HG03520 (cell line): ENCODE data around the gene PTPRQ.
"Not testable (repeated sequence)": the region's sequence is repeated elsewhere in the genome, so short reads cannot be mapped to it uniquely, and the experiment has no call there.

Experiments used
- ATAC-seq: cut with Tn5 transposase; IDR thresholded peaks from one replicate; pipeline ENCODE4 v1.9.1; 2021; ENCODE audit warnings: mild to moderate bottlenecking, moderate library complexity; ENCODE audit not compliant: unreplicated experiment

The PTPRQ gene, protein sequence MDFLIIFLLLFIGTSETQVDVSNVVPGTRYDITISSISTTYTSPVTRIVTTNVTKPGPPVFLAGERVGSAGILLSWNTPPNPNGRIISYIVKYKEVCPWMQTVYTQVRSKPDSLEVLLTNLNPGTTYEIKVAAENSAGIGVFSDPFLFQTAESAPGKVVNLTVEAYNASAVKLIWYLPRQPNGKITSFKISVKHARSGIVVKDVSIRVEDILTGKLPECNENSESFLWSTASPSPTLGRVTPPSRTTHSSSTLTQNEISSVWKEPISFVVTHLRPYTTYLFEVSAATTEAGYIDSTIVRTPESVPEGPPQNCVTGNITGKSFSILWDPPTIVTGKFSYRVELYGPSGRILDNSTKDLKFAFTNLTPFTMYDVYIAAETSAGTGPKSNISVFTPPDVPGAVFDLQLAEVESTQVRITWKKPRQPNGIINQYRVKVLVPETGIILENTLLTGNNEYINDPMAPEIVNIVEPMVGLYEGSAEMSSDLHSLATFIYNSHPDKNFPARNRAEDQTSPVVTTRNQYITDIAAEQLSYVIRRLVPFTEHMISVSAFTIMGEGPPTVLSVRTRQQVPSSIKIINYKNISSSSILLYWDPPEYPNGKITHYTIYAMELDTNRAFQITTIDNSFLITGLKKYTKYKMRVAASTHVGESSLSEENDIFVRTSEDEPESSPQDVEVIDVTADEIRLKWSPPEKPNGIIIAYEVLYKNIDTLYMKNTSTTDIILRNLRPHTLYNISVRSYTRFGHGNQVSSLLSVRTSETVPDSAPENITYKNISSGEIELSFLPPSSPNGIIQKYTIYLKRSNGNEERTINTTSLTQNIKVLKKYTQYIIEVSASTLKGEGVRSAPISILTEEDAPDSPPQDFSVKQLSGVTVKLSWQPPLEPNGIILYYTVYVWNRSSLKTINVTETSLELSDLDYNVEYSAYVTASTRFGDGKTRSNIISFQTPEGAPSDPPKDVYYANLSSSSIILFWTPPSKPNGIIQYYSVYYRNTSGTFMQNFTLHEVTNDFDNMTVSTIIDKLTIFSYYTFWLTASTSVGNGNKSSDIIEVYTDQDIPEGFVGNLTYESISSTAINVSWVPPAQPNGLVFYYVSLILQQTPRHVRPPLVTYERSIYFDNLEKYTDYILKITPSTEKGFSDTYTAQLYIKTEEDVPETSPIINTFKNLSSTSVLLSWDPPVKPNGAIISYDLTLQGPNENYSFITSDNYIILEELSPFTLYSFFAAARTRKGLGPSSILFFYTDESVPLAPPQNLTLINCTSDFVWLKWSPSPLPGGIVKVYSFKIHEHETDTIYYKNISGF (N-terminal part only)

DNA sequence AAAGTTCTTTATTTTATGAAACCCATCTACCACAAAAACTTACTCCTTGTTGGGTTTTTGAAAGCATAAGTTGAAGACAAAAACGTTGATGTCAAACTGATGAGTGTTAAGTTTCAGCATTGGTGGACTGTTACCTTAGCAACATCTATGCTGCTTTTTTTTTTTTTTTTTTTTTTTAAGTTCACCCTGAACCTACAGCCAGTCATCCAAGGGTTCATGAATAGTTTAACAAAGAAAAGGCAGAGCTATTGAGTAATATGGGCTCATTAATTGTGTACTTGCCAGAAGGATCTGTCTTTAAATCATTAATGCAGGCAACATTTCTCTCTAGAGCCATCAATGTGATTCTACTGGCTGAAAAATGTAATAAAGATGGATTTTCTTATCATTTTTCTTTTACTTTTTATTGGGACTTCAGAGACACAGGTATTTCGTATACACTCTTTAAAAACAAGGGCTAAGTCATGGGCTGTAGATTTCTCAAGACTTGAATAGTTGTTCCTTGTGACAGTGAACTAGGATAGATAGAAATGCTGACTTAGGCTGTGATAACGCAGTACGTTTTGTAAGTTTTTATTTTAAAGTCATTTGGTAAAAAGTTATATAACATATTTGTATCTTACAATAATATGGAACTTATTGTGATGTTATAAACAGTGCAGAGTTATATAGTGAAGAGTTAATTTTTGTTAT, at the start of gene PTPRQ:
TSS of gene PTPRQ (plus strand) at position 262 of the 693 bp plus-strand sequence. CDS start at position 373, 111 bp downstream.
- no peak for ATAC-seq

DNA sequence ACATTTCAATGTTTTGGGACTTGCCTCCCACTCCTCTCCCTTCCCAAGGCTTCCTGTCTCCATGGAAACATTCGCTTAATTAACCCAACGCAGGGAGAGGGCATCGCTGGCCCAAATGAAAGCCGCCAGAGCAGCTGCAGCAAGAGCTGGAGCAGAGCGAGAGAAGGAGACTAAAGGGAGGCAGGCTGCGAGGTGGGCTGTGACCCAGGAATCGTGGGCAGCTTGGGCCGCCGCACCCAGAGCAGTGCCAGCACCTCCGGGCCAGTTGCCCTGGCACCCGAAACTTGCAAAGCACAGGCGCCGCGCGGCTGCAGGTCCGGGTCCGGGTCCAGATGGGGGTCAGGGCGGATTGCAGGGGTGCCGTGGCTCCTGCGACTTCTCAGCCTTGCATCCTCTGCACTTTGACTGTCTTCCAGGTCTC, 43.5 kb upstream of the PTPRQ start:
- ATAC-seq: no peak

DNA sequence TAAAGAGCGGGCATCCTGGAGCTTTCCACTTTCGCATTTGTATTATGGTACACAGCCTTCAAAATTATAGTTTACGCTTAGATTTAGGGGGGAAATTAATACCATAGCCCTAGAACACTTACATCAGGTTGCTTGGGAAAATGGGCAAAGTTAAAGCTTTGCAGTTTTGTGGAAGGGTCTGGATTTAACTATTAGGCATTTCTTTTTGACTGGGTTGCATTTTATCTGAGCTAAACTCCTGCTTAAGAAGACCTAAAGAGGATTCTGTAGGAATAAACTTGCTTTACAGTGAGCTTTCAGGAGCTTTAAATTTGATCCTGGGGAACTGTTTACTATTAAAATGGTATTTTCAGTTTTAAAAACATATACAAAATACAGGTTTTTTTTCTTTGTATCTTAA, 42.8 kb upstream of the PTPRQ start:
- no peak for ATAC-seq

DNA sequence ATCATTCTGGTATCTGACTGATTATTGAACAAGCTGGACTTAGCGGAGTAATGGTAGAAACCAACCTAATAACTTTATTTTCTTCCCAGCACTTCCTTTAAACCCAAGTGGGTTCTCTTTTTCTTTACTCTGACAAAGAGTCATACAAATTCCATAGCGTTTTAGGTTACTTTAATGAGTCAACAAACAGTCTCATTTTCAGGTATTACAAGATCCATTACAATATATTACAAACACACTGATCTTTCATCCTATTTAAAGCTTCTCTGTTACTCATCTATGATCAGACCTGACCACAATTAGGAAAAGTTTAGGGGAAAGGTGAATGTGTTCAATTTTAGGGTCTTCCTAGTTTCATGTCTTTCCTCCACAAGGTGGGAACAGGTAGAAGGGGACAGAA, 39.4 kb upstream of the PTPRQ start:
- no peak for ATAC-seq

DNA sequence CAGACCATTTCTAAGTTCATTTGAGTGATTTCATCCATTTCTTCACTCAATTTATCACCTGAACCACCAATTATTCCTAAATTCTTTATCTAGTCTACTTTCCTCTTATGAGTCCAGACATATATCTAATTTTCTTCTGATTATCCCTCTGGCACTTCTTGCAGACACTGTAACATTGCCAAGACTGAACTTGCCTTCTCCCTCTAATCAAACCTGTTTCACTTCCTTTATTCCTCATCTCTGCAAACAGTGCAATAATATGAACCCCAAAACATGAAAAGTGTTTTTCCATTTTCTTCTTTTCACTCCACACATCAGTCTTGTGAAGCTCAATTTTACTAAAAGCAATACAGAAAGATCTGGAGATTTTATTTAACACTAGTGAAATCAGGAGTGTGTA, 37.8 kb upstream of the PTPRQ start:
- no peak for ATAC-seq

DNA sequence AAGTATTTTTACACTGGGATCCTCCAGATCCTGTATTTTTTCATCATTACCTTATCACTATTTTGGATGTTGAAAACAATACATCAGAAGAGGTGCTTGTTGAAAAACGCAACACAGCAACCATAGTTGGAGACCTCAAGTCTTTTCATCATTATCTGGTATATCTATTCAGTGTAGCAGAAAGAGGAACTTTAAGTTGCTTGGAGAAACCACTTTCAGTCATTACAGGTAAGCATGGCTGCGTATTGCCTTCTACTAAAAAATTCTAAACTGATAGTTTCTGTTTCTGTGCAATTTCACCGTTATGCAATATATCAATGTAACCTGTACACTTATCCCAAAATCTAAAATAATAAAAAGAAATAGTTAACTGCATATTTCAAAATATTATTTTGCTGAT, 32.2 kb upstream of the PTPRQ start:
- ATAC-seq: peak; percentile 77

DNA sequence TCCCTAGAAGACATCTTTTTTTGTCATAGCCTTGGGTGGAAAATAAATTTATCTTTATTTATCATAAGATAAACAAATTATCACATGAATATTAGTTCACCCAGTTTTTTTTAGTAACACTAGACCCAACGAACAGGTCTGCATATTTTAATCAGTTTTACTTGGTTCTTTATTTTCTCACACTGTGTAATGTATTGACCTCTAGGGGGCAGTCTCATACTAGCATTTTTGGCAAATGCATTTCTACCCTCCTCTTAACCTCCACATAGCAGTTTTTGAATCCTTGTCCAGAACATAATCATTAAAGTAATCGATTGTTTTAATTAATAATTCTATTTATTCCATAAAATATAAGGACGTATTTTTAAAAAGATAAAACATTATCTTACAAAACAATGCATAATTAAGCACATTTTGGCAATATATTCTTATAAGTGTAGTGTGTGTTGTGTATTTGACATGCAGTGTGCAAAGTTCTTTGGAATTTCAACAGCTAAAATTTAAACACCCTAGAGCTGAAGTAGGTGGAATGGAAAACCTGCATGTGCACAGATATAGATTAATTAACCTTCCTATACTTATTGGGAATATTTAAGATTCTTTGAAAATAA, 31.6 kb upstream of the PTPRQ start:
- peak; percentile 72 for ATAC-seq

DNA sequence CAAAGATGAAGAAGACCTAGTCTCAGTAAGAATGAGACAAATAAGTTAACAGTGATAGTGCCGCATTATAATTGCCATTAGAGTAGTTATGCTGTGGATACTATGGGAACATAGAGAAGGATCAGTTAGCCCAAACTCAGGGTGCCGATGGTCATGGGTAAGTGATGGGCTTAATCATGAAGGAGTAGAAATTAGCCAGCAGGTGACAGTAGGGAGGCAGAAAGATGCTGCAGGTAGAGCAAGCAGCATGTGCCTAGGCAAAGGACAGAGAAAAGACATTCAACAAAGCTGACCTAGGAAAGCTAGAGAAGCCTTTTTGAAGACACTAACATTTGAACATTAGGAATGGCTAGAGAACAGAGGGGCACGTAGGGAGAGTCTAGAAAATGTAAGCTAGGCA, 30.6 kb upstream of the PTPRQ start:
- ATAC-seq: no peak

DNA sequence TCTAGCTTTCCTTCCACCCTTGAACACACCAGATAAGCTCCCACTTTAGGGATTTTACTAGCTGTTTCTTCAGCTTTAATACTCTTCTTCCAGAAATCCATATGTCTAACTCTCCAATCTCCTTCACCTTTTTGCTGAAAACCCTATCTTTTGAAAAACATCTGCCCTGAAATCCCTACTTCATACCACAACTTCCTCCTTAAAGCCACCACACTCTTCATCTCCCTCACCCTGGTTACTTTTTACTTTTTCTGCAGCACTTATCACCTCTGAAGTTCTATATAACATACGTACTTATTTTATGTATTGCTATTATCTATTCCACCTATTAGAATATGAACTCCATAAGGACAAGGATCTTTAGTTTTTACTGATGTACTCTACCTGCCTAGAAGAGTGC, 28.6 kb upstream of the PTPRQ start:
- ATAC-seq: no peak

DNA sequence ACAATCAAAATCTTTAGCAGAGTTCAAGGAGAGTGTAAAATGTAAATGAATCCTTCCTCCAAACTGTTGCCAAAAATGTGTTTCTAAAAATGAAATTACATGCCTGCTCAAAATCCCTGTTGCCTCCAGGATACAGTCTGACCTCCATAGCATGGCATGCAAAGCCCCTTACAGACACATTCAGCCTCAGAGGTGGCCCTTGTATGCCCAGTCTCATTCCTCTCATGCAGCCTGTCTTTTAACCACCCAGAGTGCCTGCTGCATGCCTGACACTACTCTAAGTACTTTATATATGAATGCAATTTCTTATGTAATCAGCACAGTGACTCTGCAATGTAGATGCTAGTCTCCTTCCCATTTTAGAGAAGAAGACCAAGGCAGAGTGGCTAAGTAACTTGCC, 24.4 kb upstream of the PTPRQ start:
- no peak for ATAC-seq

DNA sequence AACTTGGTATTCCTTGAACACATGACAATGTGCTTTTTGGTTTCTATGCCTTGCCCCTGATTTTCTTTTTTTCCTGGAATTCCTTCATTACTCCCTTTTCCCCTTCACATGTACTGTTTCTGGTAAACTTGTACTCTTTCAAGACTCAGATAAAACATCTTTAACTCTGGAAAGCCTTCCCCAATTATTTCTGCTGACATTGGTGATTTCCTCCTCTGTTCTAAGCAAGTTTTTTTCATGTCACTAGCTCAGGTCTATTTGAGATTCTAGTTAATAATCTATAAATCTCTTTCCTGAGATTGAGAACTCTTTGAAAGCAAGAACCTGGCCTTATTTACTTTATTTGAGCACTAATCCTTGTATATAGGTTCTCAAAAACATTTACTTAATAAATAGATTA, 24.0 kb upstream of the PTPRQ start:
- ATAC-seq: no peak

DNA sequence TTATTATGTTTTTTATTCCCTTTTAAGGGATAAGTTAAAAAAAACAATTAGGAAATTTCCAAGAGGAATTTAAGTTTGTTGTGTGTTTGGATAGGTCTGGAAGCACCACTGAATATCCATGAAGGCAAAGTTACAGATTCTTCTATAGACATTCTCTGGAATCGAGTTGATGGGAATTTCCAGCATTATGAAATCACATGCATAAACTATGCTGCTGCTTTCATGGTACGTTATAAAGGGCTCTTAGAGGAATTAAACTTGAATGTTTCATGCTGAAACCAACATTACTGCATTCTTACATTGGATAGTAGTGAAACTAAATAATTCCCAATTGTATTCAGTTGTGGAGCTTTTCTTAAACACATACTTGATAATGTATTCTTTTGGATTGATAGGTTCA, 21.5 kb upstream of the PTPRQ start:
- no peak for ATAC-seq

DNA sequence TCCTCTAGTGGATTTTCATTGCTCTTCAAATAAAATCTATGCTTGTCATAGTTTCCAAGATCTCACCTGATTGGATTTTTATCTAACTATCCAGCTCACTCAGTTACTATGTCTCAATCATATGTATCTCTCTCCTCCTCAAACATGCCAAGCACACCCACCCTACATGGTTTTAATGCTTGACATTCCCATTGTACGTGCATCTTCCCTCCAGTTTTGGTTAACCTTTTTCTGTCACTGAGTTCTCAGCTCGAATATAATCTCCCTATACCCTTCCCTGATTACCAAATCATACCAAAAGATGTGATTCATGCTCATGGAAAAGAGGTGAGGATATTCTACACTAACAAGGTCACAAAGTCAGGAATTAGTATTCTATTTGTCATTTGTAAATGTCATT, 12.0 kb upstream of the PTPRQ start:
- no peak for ATAC-seq

DNA sequence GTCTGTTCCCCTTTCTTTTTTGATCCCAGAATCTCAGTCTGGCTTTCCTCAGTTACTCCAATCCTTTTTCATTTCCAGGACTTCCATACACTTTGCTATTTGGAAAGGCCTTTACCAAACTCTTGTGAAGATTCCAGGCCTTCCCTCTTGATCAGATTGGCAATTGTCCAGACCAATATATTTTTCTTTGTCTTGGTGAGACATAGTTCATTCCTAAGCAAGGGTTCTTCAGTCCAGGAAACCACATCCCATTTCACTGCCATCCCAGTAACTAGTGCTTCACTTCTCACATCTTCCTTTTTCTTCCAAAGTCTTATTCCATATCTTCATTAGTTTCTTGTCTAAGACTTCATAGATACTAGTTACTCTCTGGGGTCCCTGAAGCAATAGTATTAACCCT, 2.1 kb upstream of the PTPRQ start:
- ATAC-seq: no peak

DNA sequence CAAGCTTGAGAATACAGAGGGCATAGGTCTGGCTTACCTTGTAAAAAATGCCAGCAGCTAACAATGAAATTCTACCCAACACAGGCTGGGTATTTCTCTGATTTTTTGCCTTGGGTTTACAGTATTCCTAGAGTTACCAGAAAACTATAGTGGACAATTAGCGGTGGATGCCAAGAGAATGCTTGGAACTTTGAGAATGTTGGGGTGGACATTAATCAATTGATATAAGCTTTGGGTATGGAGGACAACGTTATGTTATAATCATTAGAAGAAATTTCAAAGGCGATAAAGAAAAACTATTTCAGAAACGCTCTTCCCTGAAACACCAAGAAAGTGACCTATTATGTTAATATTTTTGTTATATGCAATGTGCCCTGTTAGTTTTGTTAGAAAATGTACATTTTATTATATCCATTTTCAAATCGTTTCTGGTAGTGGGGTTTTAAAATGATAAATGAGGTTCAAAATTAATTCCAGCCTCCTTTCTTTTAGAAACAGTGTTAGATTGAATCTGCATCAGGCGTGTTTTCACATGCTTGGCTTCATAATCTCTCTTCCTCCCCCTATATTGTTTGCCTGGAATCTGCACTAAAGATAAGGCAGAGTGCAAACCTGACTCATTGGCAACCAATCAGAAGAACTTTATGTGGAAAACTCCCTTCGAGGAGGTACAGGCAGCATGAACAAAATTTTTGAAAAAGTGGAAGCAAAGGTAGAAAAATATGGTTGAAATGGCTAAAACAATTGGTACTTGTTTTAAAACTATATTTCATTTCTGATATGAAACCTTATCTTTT, 1.4 kb upstream of the PTPRQ start:
- ATAC-seq: no peak

DNA sequence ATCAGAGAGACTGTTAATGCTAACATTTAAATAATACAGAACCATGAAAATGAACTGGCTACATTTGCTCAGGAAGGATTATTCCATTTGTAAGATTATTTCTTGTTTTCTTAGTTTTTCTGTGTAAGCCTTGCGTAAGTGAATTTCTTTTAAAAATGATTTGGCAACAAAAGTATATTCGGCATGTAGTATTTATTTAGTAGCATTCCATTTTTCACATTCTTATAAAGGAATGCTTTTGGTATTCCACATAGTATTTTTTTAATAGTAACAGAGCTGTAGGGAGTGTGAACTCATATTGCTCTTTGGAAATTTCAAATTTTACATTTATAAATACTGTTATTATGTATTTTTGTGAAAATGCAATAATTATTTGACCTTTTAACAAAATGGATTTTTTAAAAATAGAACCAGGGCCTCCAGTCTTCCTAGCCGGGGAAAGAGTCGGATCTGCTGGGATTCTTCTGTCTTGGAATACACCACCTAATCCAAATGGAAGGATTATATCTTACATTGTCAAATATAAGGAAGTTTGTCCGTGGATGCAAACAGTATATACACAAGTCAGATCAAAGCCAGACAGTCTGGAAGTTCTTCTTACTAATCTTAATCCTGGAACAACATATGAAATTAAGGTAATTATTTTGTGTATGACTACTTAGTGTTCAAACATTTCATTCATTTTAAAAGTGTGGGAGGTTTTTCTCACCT, 1.2 kb downstream of the PTPRQ start:
- ATAC-seq: no peak

DNA sequence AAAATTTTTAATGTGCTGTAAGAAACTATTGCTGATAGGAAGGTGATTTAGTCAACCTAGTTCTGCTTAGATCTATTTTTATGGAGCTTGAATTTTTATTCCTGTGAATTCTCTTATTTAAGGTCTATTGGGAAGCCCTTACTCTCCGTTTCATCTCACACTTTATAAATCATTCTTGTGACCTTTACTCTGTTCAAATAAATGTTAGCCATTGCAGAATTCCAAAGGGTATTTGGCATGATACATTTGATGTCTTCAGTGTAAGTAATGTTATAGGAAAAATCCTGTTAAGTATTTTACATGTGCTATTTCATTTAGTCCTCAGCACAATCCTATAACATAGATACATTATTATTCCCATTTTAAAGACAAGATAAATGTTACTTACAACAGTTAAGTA, 12.5 kb downstream of the PTPRQ start:
- ATAC-seq: no peak

DNA sequence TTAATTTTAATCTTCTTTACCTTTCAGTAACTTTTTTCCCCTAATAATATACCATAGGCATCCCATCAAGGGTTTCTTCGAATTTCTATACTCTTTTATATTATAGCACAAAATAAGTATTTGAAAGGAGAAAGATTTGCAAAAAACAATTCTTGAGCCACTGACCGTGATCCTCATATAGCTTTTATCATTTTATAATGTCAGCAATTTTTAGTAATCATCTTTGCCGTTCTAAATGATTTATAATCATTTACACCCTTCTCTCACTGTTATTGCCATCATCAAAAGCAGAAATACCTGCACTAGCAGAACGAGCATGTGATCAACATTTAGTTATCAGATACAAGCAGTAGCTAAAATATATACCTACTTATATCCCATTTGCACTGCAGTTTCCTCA, 16.9 kb downstream of the PTPRQ start:
- ATAC-seq: no peak

DNA sequence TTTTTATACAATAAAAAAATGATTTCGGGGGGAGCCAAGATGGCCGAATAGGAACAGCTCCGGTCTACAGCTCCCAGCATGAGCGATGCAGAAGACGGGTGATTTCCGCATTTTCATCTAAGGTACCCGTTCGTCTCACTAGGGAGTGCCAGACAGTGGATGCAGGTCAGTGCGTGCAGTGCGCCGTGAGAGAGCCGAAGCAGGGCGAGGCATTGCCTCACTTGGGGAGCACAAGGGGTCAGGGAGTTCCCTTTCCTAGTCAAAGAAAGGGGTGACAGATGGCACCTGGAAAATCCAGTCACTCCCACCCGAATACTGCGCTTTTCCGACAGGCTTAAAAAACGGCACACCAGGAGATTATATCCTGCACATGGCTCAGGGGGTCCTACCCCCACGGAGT, 17.8 kb downstream of the PTPRQ start:
- not testable (repeated sequence) for ATAC-seq
